Measurements from ENCODE around the gene SPRED2. TPM values are rescaled to one million over a fixed set of nuclear protein-coding genes. Genes with fewer than 3 reads are reported as not detected.

Gene SPRED2
- total RNA-seq, 2 experiments from 2014 or later: 5.9 to 6.7 TPM

- ChIA-PET CTCF (no interaction called here), POLR2A (interaction anchor here (1.1 to 1.5 kb wide), 2 partner anchors 12 to 20 kb away, joined by 3 to 5 read pairs; no protein-coding TSS in a partner anchor)
- no peaks in the 10 kb centered on the region for H3K36me3 Mint-ChIP-seq (ENCODE audit: low read depth)
- peaks cover 13% of the 10 kb centered on the region for H3K27me3 Mint-ChIP-seq
- no peaks in the 10 kb centered on the region for H3K9me3 Mint-ChIP-seq
- H3K4me1 Mint-ChIP-seq (ENCODE audit: low read depth): peaks cover 22% of the 10 kb centered on the region
- H3K27ac Mint-ChIP-seq: no peak overlapping the region
- intact Hi-C loops (cut with micrococcal nuclease): no loop called here
- ATAC-seq: no peak
- no peak for TF ChIP-seq CTCF (IDR thresholded peaks at IDR 0.05)
- H3K4me3 Mint-ChIP-seq: no peak overlapping the region
- DNase-seq: no peak
These were observed 36.6 kb downstream of the SPRED2 start for GRCh38 chr2:65395621-65396347.

GRCh38 chr2:65393743-65394422 is 38.5 kb downstream of the SPRED2 start:
- no peak for ATAC-seq
- intact Hi-C loops (cut with micrococcal nuclease): no loop called here
- no peak for TF ChIP-seq CTCF (IDR thresholded peaks at IDR 0.05)
- no peaks in the 10 kb centered on the region for H3K9me3 Mint-ChIP-seq
- H3K27me3 Mint-ChIP-seq: peaks cover 8% of the 10 kb centered on the region
- no peak overlapping the region for H3K27ac Mint-ChIP-seq
- H3K36me3 Mint-ChIP-seq (ENCODE audit: low read depth): no peaks in the 10 kb centered on the region
- peaks cover 34% of the 10 kb centered on the region for H3K4me1 Mint-ChIP-seq (ENCODE audit: low read depth)
- ChIA-PET CTCF (no interaction called here), POLR2A (no interaction called here)
- DNase-seq: no peak
- H3K4me3 Mint-ChIP-seq: no peak overlapping the region

GRCh38 chr2:65393046-65393445 is 39.4 kb downstream of the SPRED2 start:
- intact Hi-C loops (cut with micrococcal nuclease): no loop called here
- TF ChIP-seq CTCF (IDR thresholded peaks at IDR 0.05): no peak
- H3K36me3 Mint-ChIP-seq (ENCODE audit: low read depth): no peaks in the 10 kb centered on the region
- ATAC-seq (no peak), DNase-seq (no peak)
- ChIA-PET POLR2A (interaction anchor here (0.6 kb wide), 1 partner anchor 43 kb away, joined by 3 read pairs; no protein-coding TSS in a partner anchor), CTCF (no interaction called here)
- no peak overlapping the region for H3K27ac Mint-ChIP-seq
- peaks cover 34% of the 10 kb centered on the region for H3K4me1 Mint-ChIP-seq (ENCODE audit: low read depth)
- H3K4me3 Mint-ChIP-seq: no peak overlapping the region
- peaks cover 5% of the 10 kb centered on the region for H3K27me3 Mint-ChIP-seq
- no peaks in the 10 kb centered on the region for H3K9me3 Mint-ChIP-seq

- POLR2A ChIA-PET: interaction anchor here (0.6 kb wide), 1 partner anchor 43 kb away, joined by 3 read pairs; no protein-coding TSS in a partner anchor
- peaks cover 5% of the 10 kb centered on the region for H3K27me3 Mint-ChIP-seq
- H3K9me3 Mint-ChIP-seq: no peaks in the 10 kb centered on the region
- DNase-seq: no peak
- no peak overlapping the region for H3K4me3 Mint-ChIP-seq
- CTCF ChIA-PET: no interaction called here
- H3K36me3 Mint-ChIP-seq (ENCODE audit: low read depth): no peaks in the 10 kb centered on the region
- TF ChIP-seq CTCF (IDR thresholded peaks at IDR 0.05): no peak
- no peak for ATAC-seq
- H3K27ac Mint-ChIP-seq: no peak overlapping the region
- H3K4me1 Mint-ChIP-seq (ENCODE audit: low read depth): peaks cover 30% of the 10 kb centered on the region
- intact Hi-C loops (cut with micrococcal nuclease): no loop called here
These were observed 39.8 kb downstream of the SPRED2 start for GRCh38 chr2:65392609-65393008.

GRCh38 chr2:65390134-65390533 is 42.3 kb downstream of the SPRED2 start:
- Mint-ChIP-seq H3K36me3 (ENCODE audit: low read depth) (no peaks in the 10 kb centered on the region), H3K4me3 (no peak overlapping the region), H3K9me3 (no peaks in the 10 kb centered on the region), H3K27ac (no peak overlapping the region), H3K4me1 (ENCODE audit: low read depth) (peaks cover 12% of the 10 kb centered on the region), H3K27me3 (peaks cover 7% of the 10 kb centered on the region)
- intact Hi-C loops (cut with micrococcal nuclease): no loop called here
- CTCF ChIA-PET: no interaction called here
- no peak for TF ChIP-seq CTCF (IDR thresholded peaks at IDR 0.05)
- ATAC-seq (peak; percentile 62), DNase-seq (peak; percentile 64)
- POLR2A ChIA-PET: interaction anchor here (0.8 kb wide), 1 partner anchor 55 kb away, joined by 3 read pairs; no protein-coding TSS in a partner anchor

All from activated CD8-positive, alpha-beta T cell treated with anti-CD3 and anti-CD28 coated beads for 36 hours (primary cell).